OCI-M1 (cell line): Measurements from ENCODE around the gene SV2A.
"Not testable (repeated sequence)": the region's sequence is repeated elsewhere in the genome, so short reads cannot be mapped to it uniquely, and the experiment has no call there.

Source experiments
- DNase-seq: peaks from one replicate; lab custom pipeline; 2025; lab: John Stamatoyannopoulos, UW

SV2A gene

GRCh38 chr1:149929856-149930255 lies 12.2 kb upstream of the SV2A start:
- DNase-seq = no peak

- no peak for DNase-seq
These were observed 10.7 kb upstream of the SV2A start for GRCh38 chr1:149928401-149928724.

- DNase-seq = peak; percentile 97
These were observed 10.1 kb upstream of the SV2A start, which contains the start of gene SF3B4 for GRCh38 chr1:149927563-149928400. Gene SF3B4, minus strand, starts transcription at chr1:149927803. Its CDS starts 44 bp downstream, at chr1:149927759.

GRCh38 chr1:149927056-149927562 lies 9.5 kb upstream of the SV2A start:
- no peak for DNase-seq

GRCh38 chr1:149926296-149926695 lies 8.7 kb upstream of the SV2A start:
- no peak for DNase-seq

GRCh38 chr1:149925751-149926150 lies 8.1 kb upstream of the SV2A start:
- no peak for DNase-seq

- no peak for DNase-seq
These were observed 7.7 kb upstream of the SV2A start for GRCh38 chr1:149925345-149925744.

- DNase-seq = no peak
These were observed 6.0 kb upstream of the SV2A start for GRCh38 chr1:149923626-149924025.

- DNase-seq = no peak
These were observed 769 bp downstream of the SV2A start for GRCh38 chr1:149916898-149917252.

GRCh38 chr1:149916193-149916897 lies 1.3 kb downstream of the SV2A start:
- no peak for DNase-seq

- DNase-seq = no peak
These were observed 2.0 kb downstream of the SV2A start for GRCh38 chr1:149915429-149916192.

GRCh38 chr1:149914545-149914944 lies 3.1 kb downstream of the SV2A start:
- DNase-seq = no peak

GRCh38 chr1:149906570-149907075 lies 11.0 kb downstream of the SV2A start:
- DNase-seq = peak; percentile 61

GRCh38 chr1:149903836-149904491 lies 13.7 kb downstream of the SV2A start:
- no peak for DNase-seq

GRCh38 chr1:149899460-149900284 lies 18.0 kb downstream of the SV2A start, which contains the start of gene BOLA1:
Gene BOLA1, plus strand, starts transcription at chr1:149899568. Its CDS starts 492 bp downstream, at chr1:149900060.
- DNase-seq = peak; percentile 96

GRCh38 chr1:149896575-149896974 lies 21.1 kb downstream of the SV2A start:
- DNase-seq = no peak

- DNase-seq = peak; percentile 85
These were observed 28.7 kb downstream of the SV2A start for GRCh38 chr1:149888999-149889289.

GRCh38 chr1:149888247-149888998 lies 29.2 kb downstream of the SV2A start:
- DNase-seq = peak; percentile 100

- DNase-seq = peak; percentile 100
These were observed 30.0 kb downstream of the SV2A start for GRCh38 chr1:149887456-149888246.

- not testable (repeated sequence) for DNase-seq
These were observed 30.5 kb downstream of the SV2A start for GRCh38 chr1:149887196-149887455.
